ENCODE data around the gene TBC1D4. TPM values are rescaled to one million over a fixed set of nuclear protein-coding genes. Genes with fewer than 3 reads are reported as not detected.

The TBC1D4 gene, protein sequence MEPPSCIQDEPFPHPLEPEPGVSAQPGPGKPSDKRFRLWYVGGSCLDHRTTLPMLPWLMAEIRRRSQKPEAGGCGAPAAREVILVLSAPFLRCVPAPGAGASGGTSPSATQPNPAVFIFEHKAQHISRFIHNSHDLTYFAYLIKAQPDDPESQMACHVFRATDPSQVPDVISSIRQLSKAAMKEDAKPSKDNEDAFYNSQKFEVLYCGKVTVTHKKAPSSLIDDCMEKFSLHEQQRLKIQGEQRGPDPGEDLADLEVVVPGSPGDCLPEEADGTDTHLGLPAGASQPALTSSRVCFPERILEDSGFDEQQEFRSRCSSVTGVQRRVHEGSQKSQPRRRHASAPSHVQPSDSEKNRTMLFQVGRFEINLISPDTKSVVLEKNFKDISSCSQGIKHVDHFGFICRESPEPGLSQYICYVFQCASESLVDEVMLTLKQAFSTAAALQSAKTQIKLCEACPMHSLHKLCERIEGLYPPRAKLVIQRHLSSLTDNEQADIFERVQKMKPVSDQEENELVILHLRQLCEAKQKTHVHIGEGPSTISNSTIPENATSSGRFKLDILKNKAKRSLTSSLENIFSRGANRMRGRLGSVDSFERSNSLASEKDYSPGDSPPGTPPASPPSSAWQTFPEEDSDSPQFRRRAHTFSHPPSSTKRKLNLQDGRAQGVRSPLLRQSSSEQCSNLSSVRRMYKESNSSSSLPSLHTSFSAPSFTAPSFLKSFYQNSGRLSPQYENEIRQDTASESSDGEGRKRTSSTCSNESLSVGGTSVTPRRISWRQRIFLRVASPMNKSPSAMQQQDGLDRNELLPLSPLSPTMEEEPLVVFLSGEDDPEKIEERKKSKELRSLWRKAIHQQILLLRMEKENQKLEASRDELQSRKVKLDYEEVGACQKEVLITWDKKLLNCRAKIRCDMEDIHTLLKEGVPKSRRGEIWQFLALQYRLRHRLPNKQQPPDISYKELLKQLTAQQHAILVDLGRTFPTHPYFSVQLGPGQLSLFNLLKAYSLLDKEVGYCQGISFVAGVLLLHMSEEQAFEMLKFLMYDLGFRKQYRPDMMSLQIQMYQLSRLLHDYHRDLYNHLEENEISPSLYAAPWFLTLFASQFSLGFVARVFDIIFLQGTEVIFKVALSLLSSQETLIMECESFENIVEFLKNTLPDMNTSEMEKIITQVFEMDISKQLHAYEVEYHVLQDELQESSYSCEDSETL (N-terminal part only)
- total RNA-seq = 35.2 and 43.0 TPM in 2 replicates

DNA sequence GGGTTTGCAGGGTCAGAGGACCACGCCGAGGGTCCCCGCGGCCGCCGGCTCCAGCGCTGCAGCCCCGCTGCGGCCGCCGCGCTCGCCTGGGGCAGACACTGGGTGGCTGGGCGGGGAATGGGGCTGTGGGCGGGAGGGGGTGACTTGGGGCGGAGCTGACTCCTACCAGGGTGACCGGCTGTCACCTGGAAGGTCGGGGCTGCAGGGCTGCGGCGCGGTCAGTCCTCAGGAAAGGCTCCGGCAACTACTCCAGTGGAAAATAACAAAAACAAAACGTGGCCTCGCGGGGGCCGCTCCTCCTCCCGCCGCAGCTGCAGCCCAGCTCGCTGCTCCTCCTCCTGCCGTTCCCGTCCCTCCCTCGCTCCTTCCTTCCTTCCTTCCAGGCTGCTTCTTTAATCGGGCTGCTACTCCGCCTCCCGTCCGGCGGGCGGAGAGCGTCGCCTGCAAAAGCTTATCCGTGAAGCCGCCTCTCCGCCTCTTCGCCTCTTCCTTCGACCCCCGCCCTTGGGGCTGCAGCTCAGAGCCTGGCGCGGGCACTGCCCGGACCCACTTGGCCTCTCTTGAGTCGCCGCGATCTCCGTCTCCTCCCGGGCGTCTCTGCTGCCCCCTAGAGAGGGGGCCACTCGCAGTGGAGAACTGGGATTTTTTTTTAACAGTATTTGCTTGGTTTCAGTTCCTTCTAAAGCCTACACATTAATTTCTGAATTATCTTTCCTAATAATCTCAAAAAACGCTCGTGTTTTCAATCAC is at the start of gene TBC1D4:
Gene TBC1D4 (minus strand): TSS at position 100 of the 750 bp plus-strand sequence. CDS start 402 bp downstream, outside the sequence.

Other genes starting within 250 kb of the TBC1D4 start
- gene COMMD6, start 55.7 kb upstream of the TBC1D4 start, total RNA-seq = 12.5 and 19.9 TPM in 2 replicates
- 10.7 and 18.8 TPM in 2 replicates for gene UCHL3, start 67.6 kb upstream of the TBC1D4 start, total RNA-seq
- gene LMO7, start 154.2 kb upstream of the TBC1D4 start, total RNA-seq = 247 and 289 TPM in 2 replicates